ENCODE data around the gene NMT1. TPM values are rescaled to one million over a fixed set of nuclear protein-coding genes. Genes with fewer than 3 reads are reported as not detected.

NMT1 gene
- total and polyA plus RNA-seq, 2 of the 13 experiments (the other 11 are each of a cell fraction or from before 2014, with no cell fraction given) = 75.7 to 142 TPM

DNA sequence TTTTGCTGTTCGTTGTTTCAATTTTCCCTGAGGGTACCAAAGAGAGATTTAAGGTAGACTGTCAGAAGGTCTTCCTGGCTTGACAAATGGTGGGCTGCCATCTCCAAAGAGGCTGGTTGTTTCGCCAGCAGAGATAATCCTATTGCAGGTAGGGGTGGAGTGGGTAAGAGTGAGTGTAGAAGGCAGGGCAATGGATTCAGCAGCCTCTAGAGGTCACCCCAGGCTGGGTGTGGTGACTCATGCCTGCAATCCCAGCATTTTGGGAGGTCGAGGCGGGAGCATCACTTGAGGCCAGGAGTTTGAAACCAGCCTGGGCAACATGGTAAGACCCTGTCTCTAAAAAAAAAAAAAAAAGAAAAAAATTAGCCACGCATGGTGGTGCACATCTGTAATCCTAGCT is 44.3 kb upstream of the NMT1 start (continued):
- TF ChIP-seq, protein P1, sequence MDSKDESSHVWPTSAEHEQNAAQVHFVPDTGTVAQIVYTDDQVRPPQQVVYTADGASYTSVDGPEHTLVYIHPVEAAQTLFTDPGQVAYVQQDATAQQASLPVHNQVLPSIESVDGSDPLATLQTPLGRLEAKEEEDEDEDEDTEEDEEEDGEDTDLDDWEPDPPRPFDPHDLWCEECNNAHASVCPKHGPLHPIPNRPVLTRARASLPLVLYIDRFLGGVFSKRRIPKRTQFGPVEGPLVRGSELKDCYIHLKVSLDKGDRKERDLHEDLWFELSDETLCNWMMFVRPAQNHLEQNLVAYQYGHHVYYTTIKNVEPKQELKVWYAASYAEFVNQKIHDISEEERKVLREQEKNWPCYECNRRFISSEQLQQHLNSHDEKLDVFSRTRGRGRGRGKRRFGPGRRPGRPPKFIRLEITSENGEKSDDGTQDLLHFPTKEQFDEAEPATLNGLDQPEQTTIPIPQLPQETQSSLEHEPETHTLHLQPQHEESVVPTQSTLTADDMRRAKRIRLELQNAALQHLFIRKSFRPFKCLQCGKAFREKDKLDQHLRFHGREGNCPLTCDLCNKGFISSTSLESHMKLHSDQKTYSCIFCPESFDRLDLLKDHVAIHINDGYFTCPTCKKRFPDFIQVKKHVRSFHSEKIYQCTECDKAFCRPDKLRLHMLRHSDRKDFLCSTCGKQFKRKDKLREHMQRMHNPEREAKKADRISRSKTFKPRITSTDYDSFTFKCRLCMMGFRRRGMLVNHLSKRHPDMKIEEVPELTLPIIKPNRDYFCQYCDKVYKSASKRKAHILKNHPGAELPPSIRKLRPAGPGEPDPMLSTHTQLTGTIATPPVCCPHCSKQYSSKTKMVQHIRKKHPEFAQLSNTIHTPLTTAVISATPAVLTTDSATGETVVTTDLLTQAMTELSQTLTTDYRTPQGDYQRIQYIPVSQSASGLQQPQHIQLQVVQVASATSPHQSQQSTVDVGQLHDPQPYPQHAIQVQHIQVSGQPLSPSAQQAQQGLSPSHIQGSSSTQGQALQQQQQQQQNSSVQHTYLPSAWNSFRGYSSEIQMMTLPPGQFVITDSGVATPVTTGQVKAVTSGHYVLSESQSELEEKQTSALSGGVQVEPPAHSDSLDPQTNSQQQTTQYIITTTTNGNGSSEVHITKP (CRISPR knock-in tag; IDR thresholded peaks at IDR 0.05; ENCODE audit: low read depth) = no peak
- TF ChIP-seq, protein P2, sequence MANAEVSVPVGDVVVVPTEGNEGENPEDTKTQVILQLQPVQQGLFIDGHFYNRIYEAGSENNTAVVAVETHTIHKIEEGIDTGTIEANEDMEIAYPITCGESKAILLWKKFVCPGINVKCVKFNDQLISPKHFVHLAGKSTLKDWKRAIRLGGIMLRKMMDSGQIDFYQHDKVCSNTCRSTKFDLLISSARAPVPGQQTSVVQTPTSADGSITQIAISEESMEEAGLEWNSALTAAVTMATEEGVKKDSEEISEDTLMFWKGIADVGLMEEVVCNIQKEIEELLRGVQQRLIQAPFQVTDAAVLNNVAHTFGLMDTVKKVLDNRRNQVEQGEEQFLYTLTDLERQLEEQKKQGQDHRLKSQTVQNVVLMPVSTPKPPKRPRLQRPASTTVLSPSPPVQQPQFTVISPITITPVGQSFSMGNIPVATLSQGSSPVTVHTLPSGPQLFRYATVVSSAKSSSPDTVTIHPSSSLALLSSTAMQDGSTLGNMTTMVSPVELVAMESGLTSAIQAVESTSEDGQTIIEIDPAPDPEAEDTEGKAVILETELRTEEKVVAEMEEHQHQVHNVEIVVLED (CRISPR knock-in tag; IDR thresholded peaks at IDR 0.05; ENCODE audit: borderline replicate concordance) = no peak
- TF ChIP-seq FOSL1 (CRISPR knock-in tag; IDR thresholded peaks at IDR 0.05; ENCODE audit: borderline replicate concordance) (peak; percentile 64), FOSL2 (CRISPR knock-in tag; IDR thresholded peaks at IDR 0.05) (peak; percentile 94), SMYD3 (CRISPR knock-in tag; IDR thresholded peaks at IDR 0.05) (no peak), SPEN (CRISPR knock-in tag; IDR thresholded peaks at IDR 0.05; ENCODE audit: low read depth) (no peak), ARID2 (CRISPR knock-in tag; IDR thresholded peaks at IDR 0.05; ENCODE audit: borderline replicate concordance) (no peak)
- TF ChIP-seq, protein P3, sequence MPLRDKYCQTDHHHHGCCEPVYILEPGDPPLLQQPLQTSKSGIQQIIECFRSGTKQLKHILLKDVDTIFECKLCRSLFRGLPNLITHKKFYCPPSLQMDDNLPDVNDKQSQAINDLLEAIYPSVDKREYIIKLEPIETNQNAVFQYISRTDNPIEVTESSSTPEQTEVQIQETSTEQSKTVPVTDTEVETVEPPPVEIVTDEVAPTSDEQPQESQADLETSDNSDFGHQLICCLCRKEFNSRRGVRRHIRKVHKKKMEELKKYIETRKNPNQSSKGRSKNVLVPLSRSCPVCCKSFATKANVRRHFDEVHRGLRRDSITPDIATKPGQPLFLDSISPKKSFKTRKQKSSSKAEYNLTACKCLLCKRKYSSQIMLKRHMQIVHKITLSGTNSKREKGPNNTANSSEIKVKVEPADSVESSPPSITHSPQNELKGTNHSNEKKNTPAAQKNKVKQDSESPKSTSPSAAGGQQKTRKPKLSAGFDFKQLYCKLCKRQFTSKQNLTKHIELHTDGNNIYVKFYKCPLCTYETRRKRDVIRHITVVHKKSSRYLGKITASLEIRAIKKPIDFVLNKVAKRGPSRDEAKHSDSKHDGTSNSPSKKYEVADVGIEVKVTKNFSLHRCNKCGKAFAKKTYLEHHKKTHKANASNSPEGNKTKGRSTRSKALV (CRISPR knock-in tag; IDR thresholded peaks at IDR 0.05) = no peak
- TF ChIP-seq, protein P4, sequence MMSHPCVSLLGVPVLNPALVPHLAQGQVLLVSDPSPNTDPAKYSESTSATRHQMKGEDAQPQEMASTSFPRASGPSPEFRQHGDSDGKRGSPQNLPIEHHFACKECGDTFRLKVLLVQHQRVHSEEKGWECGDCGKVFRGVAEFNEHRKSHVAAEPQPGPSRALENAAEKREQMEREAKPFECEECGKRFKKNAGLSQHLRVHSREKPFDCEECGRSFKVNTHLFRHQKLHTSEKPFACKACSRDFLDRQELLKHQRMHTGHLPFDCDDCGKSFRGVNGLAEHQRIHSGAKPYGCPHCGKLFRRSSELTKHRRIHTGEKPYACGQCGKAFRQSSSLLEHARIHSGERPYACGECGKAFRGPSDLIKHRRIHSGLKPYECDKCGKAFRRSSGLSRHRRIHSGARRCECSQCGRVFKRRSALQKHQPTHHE (CRISPR knock-in tag; IDR thresholded peaks at IDR 0.05; ENCODE audit: borderline replicate concordance) = no peak
- TF ChIP-seq, protein P5, sequence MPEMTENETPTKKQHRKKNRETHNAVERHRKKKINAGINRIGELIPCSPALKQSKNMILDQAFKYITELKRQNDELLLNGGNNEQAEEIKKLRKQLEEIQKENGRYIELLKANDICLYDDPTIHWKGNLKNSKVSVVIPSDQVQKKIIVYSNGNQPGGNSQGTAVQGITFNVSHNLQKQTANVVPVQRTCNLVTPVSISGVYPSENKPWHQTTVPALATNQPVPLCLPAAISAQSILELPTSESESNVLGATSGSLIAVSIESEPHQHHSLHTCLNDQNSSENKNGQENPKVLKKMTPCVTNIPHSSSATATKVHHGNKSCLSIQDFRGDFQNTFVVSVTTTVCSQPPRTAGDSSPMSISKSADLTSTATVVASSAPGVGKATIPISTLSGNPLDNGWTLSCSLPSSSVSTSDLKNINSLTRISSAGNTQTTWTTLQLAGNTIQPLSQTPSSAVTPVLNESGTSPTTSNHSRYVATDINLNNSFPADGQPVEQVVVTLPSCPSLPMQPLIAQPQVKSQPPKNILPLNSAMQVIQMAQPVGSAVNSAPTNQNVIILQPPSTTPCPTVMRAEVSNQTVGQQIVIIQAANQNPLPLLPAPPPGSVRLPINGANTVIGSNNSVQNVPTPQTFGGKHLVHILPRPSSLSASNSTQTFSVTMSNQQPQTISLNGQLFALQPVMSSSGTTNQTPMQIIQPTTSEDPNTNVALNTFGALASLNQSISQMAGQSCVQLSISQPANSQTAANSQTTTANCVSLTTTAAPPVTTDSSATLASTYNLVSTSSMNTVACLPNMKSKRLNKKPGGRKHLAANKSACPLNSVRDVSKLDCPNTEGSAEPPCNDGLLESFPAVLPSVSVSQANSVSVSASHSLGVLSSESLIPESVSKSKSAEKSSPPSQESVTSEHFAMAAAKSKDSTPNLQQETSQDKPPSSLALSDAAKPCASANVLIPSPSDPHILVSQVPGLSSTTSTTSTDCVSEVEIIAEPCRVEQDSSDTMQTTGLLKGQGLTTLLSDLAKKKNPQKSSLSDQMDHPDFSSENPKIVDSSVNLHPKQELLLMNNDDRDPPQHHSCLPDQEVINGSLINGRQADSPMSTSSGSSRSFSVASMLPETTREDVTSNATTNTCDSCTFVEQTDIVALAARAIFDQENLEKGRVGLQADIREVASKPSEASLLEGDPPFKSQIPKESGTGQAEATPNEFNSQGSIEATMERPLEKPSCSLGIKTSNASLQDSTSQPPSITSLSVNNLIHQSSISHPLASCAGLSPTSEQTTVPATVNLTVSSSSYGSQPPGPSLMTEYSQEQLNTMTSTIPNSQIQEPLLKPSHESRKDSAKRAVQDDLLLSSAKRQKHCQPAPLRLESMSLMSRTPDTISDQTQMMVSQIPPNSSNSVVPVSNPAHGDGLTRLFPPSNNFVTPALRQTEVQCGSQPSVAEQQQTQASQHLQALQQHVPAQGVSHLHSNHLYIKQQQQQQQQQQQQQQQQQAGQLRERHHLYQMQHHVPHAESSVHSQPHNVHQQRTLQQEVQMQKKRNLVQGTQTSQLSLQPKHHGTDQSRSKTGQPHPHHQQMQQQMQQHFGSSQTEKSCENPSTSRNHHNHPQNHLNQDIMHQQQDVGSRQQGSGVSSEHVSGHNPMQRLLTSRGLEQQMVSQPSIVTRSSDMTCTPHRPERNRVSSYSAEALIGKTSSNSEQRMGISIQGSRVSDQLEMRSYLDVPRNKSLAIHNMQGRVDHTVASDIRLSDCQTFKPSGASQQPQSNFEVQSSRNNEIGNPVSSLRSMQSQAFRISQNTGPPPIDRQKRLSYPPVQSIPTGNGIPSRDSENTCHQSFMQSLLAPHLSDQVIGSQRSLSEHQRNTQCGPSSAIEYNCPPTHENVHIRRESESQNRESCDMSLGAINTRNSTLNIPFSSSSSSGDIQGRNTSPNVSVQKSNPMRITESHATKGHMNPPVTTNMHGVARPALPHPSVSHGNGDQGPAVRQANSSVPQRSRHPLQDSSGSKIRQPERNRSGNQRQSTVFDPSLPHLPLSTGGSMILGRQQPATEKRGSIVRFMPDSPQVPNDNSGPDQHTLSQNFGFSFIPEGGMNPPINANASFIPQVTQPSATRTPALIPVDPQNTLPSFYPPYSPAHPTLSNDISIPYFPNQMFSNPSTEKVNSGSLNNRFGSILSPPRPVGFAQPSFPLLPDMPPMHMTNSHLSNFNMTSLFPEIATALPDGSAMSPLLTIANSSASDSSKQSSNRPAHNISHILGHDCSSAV (CRISPR knock-in tag; IDR thresholded peaks at IDR 0.05; ENCODE audit: borderline replicate concordance) = no peak

All from HepG2 (cell line).